ENCODE results near the gene CCNH. TPM values are rescaled to one million over a fixed set of nuclear protein-coding genes. Genes with fewer than 3 reads are reported as not detected.

CCNH gene
- total RNA-seq, 4 donors from 2014 or later: 48.1 to 77.4 (median 57.2) TPM

DNA sequence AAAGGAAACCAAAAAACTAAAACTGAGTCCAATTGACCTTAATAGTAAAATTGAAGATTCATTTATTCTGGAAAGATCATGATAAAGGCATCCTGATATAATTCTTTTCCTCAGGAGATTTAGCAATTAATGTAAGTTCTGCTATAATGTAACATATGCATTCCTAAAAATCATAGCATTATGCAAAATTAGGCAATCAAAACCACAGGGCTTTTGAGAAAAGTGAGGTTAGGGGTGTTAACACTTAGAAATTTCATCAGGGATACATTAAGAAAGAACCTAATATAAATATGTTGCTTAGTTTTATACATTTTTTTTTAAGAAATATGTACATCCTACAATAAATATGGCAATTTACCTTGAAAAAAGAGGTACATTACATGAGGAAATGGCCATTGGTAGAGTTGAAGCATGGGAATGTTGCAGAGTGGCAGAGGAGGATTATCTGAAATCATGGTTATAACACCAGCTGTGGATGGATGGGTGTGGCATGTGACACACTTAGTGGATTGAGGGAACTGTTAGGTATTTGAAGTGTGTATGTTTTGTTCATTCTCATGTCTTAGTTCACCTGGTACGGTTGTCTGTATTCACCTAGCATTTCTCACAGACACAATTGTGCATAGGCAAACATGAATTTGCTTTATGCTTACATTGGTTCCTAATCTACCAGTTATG is 51.1 kb downstream of the CCNH start:
- peaks cover 0 to 8% of the 10 kb centered on the region in 2 donors for H3K36me3 ChIP-seq
- no peaks in the 10 kb centered on the region for H3K27me3 ChIP-seq
- no peaks in the 10 kb centered on the region for H3K4me1 ChIP-seq
- no peak overlapping the region for H3K4me3 ChIP-seq
- ATAC-seq: no peak
- no peaks in the 10 kb centered on the region for H3K9me3 ChIP-seq
- in situ Hi-C loops (cut with MboI; ENCODE audit: low sequenced_read_pairs in 4 of 4): no loop called here
- intact Hi-C loops (cut with DNase I; ENCODE audit: low total_unique reads): no loop called here
- no peak for TF ChIP-seq POLR2A (IDR thresholded peaks at IDR 0.05)
- TF ChIP-seq, protein P1, sequence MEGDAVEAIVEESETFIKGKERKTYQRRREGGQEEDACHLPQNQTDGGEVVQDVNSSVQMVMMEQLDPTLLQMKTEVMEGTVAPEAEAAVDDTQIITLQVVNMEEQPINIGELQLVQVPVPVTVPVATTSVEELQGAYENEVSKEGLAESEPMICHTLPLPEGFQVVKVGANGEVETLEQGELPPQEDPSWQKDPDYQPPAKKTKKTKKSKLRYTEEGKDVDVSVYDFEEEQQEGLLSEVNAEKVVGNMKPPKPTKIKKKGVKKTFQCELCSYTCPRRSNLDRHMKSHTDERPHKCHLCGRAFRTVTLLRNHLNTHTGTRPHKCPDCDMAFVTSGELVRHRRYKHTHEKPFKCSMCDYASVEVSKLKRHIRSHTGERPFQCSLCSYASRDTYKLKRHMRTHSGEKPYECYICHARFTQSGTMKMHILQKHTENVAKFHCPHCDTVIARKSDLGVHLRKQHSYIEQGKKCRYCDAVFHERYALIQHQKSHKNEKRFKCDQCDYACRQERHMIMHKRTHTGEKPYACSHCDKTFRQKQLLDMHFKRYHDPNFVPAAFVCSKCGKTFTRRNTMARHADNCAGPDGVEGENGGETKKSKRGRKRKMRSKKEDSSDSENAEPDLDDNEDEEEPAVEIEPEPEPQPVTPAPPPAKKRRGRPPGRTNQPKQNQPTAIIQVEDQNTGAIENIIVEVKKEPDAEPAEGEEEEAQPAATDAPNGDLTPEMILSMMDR (IDR thresholded peaks at IDR 0.05 in 4 of 5, conservative IDR thresholded peaks at IDR 0.05 in 1 of 5): no peak
- no peak overlapping the region for H3K27ac ChIP-seq
- DNase-seq: no peak

DNA sequence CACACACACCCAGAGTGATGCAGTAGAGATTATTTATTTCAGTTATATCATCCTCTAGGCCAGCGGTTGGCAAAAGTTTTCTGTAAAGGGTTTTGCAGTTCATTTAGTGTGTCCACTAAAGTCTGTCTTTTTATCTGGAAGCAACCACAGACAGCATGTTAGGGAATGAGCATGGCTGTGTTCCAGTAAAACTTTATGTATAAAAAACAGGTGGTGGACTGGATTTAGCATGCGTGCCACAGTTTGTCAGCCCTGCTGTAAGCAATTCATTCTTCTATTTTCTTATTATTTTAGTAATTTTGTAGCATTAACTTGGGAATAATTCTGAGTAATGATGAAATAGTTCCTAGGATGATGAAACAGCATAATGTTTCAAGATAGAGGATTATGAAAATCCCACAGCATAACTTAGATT is 51.7 kb downstream of the CCNH start:
- H3K4me1 ChIP-seq: no peaks in the 10 kb centered on the region
- no peak for TF ChIP-seq POLR2A (IDR thresholded peaks at IDR 0.05)
- TF ChIP-seq, protein P1 (IDR thresholded peaks at IDR 0.05 in 4 of 5, conservative IDR thresholded peaks at IDR 0.05 in 1 of 5): no peak
- intact Hi-C loops (cut with DNase I; ENCODE audit: low total_unique reads): no loop called here
- DNase-seq (no peak), ATAC-seq (peak; percentile 30 to 33)
- no peak overlapping the region for H3K4me3 ChIP-seq
- no peaks in the 10 kb centered on the region for H3K9me3 ChIP-seq
- peaks cover 0 to 6% of the 10 kb centered on the region in 2 donors for H3K36me3 ChIP-seq
- no peak overlapping the region for H3K27ac ChIP-seq
- in situ Hi-C loops (cut with MboI; ENCODE audit: low sequenced_read_pairs in 4 of 4): no loop called here
- no peaks in the 10 kb centered on the region for H3K27me3 ChIP-seq

DNA sequence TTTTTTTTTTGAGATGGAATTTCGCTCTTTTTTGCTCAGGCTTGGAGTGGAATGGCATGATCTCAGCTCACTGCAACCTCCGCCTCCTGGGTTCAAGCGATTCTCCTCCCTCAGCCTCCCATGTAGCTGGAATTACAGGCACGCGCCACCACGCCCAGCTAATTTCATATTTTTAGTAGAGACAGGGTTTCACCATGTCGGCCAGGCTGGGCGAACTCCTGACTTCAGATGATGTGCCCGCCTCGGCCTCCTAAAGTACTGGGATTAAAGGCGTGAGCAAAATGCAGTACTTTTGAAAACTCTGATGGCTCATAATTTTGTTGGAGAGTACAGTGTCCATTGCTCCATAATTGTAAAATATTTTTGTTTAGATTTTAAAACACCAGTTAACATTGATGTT is 52.6 kb downstream of the CCNH start:
- intact Hi-C loops (cut with DNase I; ENCODE audit: low total_unique reads): no loop called here
- Histone ChIP-seq H3K36me3 (peaks cover 0 to 4% of the 10 kb centered on the region in 2 donors), H3K27me3 (no peaks in the 10 kb centered on the region), H3K27ac (no peak overlapping the region), H3K4me1 (no peaks in the 10 kb centered on the region), H3K9me3 (no peaks in the 10 kb centered on the region), H3K4me3 (no peak overlapping the region)
- DNase-seq (no peak), ATAC-seq (no peak)
- in situ Hi-C loops (cut with MboI; ENCODE audit: low sequenced_read_pairs in 4 of 4): no loop called here
- TF ChIP-seq POLR2A (IDR thresholded peaks at IDR 0.05): no peak
- TF ChIP-seq, protein P1 (IDR thresholded peaks at IDR 0.05 in 4 of 5, conservative IDR thresholded peaks at IDR 0.05 in 1 of 5): no peak

DNA sequence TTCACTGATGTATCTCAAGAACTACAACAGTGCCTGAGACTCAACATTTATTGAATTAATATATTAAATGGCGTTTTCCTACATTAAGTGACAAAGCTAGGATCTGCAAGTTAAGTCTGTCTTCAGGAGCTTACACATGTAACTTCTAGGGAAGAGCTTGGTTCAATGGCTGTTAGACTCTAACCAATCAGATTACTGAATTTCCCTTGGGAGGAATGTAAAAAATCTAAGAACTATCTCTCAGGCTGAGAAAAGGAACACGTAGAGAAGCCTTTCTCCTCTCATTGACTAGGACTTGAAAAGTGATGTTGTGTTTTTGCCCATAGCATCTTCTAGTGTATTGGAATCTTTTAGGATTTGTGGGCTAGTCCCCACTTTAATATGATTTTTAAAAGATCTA is 53.6 kb downstream of the CCNH start:
- in situ Hi-C loops (cut with MboI; ENCODE audit: low sequenced_read_pairs in 4 of 4): no loop called here
- TF ChIP-seq POLR2A (IDR thresholded peaks at IDR 0.05): no peak
- TF ChIP-seq, protein P1 (IDR thresholded peaks at IDR 0.05 in 4 of 5, conservative IDR thresholded peaks at IDR 0.05 in 1 of 5): no peak
- no peak overlapping the region for H3K27ac ChIP-seq
- ATAC-seq (no peak), DNase-seq (no peak)
- no peaks in the 10 kb centered on the region for H3K27me3 ChIP-seq
- intact Hi-C loops (cut with DNase I; ENCODE audit: low total_unique reads): no loop called here
- H3K4me1 ChIP-seq: no peaks in the 10 kb centered on the region
- H3K4me3 ChIP-seq: no peak overlapping the region
- no peaks in the 10 kb centered on the region for H3K9me3 ChIP-seq
- H3K36me3 ChIP-seq: peaks cover 0 to 4% of the 10 kb centered on the region in 2 donors

DNA sequence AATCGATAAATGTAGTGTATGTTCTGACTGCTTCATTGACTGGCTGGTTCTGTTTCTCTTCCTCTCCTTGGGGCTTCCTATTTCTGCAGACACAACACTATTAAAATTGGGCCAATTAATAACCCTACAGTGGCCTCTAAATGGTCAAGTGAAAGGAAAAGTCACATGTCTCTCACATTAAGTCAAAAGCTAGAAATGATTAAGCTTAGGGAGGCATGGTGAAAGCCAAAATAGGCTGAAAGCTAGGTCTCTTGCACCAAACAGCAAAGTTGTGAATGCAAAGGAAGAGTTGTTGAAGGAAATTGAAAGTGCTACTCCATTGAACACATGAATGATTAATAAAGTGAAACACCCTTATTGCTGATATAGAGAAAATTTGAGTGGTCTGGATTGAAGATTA is 58.2 kb downstream of the CCNH start:
- no peaks in the 10 kb centered on the region for H3K9me3 ChIP-seq
- H3K27me3 ChIP-seq: no peaks in the 10 kb centered on the region
- H3K27ac ChIP-seq: no peak overlapping the region
- DNase-seq (no peak), ATAC-seq (no peak)
- in situ Hi-C loops (cut with MboI; ENCODE audit: low sequenced_read_pairs in 4 of 4): no loop called here
- peaks cover 0 to 6% of the 10 kb centered on the region in 2 donors for H3K36me3 ChIP-seq
- H3K4me1 ChIP-seq: no peaks in the 10 kb centered on the region
- TF ChIP-seq, protein P1 (IDR thresholded peaks at IDR 0.05 in 4 of 5, conservative IDR thresholded peaks at IDR 0.05 in 1 of 5): no peak
- no peak for TF ChIP-seq POLR2A (IDR thresholded peaks at IDR 0.05)
- intact Hi-C loops (cut with DNase I; ENCODE audit: low total_unique reads): no loop called here
- H3K4me3 ChIP-seq: no peak overlapping the region

All from gastrocnemius medialis (tissue), 4 donors.